Measurements from ENCODE around the gene GAS2L2.

DNA sequence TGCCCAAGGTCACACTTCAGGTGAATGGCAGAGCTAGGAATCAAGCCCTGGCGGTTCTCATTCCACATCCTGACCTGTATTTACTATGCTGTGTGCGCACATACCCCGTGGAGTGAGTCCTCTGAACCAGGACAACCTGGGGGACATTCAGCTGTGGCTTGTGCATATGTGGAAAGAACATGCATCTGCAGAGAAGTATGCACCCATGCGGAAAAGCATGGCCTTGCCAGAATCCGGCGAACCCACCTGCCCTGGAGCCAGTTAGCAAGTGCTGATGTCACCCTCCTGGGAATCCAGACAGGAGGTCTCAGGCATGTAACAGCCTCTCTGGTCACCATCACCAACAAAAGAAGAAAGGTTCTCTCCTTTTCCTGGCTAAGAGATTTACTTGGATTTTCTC is 19.7 kb downstream of the GAS2L2 start:
- TF ChIP-seq, protein P1, sequence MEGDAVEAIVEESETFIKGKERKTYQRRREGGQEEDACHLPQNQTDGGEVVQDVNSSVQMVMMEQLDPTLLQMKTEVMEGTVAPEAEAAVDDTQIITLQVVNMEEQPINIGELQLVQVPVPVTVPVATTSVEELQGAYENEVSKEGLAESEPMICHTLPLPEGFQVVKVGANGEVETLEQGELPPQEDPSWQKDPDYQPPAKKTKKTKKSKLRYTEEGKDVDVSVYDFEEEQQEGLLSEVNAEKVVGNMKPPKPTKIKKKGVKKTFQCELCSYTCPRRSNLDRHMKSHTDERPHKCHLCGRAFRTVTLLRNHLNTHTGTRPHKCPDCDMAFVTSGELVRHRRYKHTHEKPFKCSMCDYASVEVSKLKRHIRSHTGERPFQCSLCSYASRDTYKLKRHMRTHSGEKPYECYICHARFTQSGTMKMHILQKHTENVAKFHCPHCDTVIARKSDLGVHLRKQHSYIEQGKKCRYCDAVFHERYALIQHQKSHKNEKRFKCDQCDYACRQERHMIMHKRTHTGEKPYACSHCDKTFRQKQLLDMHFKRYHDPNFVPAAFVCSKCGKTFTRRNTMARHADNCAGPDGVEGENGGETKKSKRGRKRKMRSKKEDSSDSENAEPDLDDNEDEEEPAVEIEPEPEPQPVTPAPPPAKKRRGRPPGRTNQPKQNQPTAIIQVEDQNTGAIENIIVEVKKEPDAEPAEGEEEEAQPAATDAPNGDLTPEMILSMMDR (IDR thresholded peaks at IDR 0.05; ENCODE audit: poor library complexity, severe bottlenecking) = no peak
- TF ChIP-seq POLR2AphosphoS5 (IDR thresholded peaks at IDR 0.05) (no peak), TAF1 (IDR thresholded peaks at IDR 0.05; ENCODE audit: low read depth) (no peak), EP300 (conservative IDR thresholded peaks at IDR 0.05; ENCODE audit: poor library complexity, severe bottlenecking) (no peak), RAD21 (conservative IDR thresholded peaks at IDR 0.05) (no peak), EZH2 (IDR thresholded peaks at IDR 0.05; ENCODE audit: borderline replicate concordance, insufficient read depth, low read length, poor library complexity, severe bottlenecking) (no peak), MXI1 (conservative IDR thresholded peaks at IDR 0.05; ENCODE audit: poor library complexity, severe bottlenecking) (no peak)
- TF ChIP-seq, protein P2, sequence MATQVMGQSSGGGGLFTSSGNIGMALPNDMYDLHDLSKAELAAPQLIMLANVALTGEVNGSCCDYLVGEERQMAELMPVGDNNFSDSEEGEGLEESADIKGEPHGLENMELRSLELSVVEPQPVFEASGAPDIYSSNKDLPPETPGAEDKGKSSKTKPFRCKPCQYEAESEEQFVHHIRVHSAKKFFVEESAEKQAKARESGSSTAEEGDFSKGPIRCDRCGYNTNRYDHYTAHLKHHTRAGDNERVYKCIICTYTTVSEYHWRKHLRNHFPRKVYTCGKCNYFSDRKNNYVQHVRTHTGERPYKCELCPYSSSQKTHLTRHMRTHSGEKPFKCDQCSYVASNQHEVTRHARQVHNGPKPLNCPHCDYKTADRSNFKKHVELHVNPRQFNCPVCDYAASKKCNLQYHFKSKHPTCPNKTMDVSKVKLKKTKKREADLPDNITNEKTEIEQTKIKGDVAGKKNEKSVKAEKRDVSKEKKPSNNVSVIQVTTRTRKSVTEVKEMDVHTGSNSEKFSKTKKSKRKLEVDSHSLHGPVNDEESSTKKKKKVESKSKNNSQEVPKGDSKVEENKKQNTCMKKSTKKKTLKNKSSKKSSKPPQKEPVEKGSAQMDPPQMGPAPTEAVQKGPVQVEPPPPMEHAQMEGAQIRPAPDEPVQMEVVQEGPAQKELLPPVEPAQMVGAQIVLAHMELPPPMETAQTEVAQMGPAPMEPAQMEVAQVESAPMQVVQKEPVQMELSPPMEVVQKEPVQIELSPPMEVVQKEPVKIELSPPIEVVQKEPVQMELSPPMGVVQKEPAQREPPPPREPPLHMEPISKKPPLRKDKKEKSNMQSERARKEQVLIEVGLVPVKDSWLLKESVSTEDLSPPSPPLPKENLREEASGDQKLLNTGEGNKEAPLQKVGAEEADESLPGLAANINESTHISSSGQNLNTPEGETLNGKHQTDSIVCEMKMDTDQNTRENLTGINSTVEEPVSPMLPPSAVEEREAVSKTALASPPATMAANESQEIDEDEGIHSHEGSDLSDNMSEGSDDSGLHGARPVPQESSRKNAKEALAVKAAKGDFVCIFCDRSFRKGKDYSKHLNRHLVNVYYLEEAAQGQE (IDR thresholded peaks at IDR 0.05; ENCODE audit: borderline replicate concordance) = no peak

Measured in neural cell (in vitro differentiated cells).